ENCODE results near the gene CEBPE.

The CEBPE gene

GRCh38 chr14:23118506-23119362, at the start of gene CEBPE:
TSS of gene CEBPE (minus strand) at chr14:23119255. CDS start at chr14:23119091, 164 bp downstream.
- ATAC-seq (no peak), DNase-seq (no peak)

- ATAC-seq: no peak
- no peak for DNase-seq
These were observed 49.2 kb upstream of the CEBPE start for GRCh38 chr14:23168246-23168645.

GRCh38 chr14:23167116-23167847, 48.2 kb upstream of the CEBPE start:
- ATAC-seq (no peak), DNase-seq (no peak)

- ATAC-seq (no peak), DNase-seq (no peak)
These were observed 45.9 kb upstream of the CEBPE start for GRCh38 chr14:23164949-23165348.

GRCh38 chr14:23164250-23164649, 45.2 kb upstream of the CEBPE start:
- ATAC-seq (no peak), DNase-seq (no peak)

- no peak for DNase-seq
- no peak for ATAC-seq
These were observed 44.8 kb upstream of the CEBPE start for GRCh38 chr14:23163830-23164229.

- ATAC-seq (no peak), DNase-seq (no peak)
These were observed 43.7 kb upstream of the CEBPE start for GRCh38 chr14:23162800-23163199.

GRCh38 chr14:23162005-23162404, 43.0 kb upstream of the CEBPE start:
- ATAC-seq (no peak), DNase-seq (no peak)

- DNase-seq (no peak), ATAC-seq (no peak)
These were observed 42.0 kb upstream of the CEBPE start for GRCh38 chr14:23160924-23161522.

GRCh38 chr14:23159532-23159931, 40.5 kb upstream of the CEBPE start:
- DNase-seq (no peak), ATAC-seq (no peak)

- ATAC-seq: no peak
These were observed 39.7 kb upstream of the CEBPE start for GRCh38 chr14:23158779-23159178.

GRCh38 chr14:23154964-23155587, 36.0 kb upstream of the CEBPE start:
- ATAC-seq: no peak
- no peak for DNase-seq

More at GRCh38 chr14:23158779-23159178, 39.7 kb upstream of the CEBPE start:
- DNase-seq: no peak

- ATAC-seq: peak; percentile 23
- no peak for DNase-seq
These were observed 35.1 kb upstream of the CEBPE start for GRCh38 chr14:23153851-23154796.

GRCh38 chr14:23151342-23151741, 32.3 kb upstream of the CEBPE start:
- ATAC-seq (no peak), DNase-seq (no peak)

- ATAC-seq: no peak
- no peak for DNase-seq
These were observed 30.7 kb upstream of the CEBPE start for GRCh38 chr14:23149745-23150144.

- no peak for ATAC-seq
- no peak for DNase-seq
These were observed 29.7 kb upstream of the CEBPE start for GRCh38 chr14:23148591-23149249.

GRCh38 chr14:23147676-23148075, 28.6 kb upstream of the CEBPE start:
- ATAC-seq: no peak
- DNase-seq: no peak

GRCh38 chr14:23146980-23147379, 27.9 kb upstream of the CEBPE start:
- DNase-seq (no peak), ATAC-seq (no peak)

- DNase-seq (no peak), ATAC-seq (peak; percentile 69)
These were observed 27.4 kb upstream of the CEBPE start for GRCh38 chr14:23146351-23146910.

- ATAC-seq: no peak
- DNase-seq: no peak
These were observed 26.8 kb upstream of the CEBPE start for GRCh38 chr14:23145794-23146350.

Data from stimulated activated naive CD8-positive, alpha-beta T cell treated with anti-CD3 and anti-CD28 coated beads, Interleukin-15, Interleukin-2, amounts not matched to agents 100 U/mL and 50 U/mL, for 24 hours (primary cell).